Subcutaneous abdominal adipose tissue (tissue), 5 donors: ENCODE data around the gene CEP162.
"Not testable (repeated sequence)": the region's sequence is repeated elsewhere in the genome, so short reads cannot be mapped to it uniquely, and the experiment has no call there.

Source experiments
- H3K27ac ChIP-seq: one replicate; pipeline ENCODE4 v1.7.0; 2013; ENCODE audit warnings: low read depth, mild to moderate bottlenecking, inconsistent platforms, low read length, moderate library complexity
- H3K27me3 ChIP-seq, 5 donors: one replicate each; pipeline ENCODE4 v1.7.0; 2013; ENCODE audit warnings: low read length in 5 of 5, inconsistent platforms in 1 of 5; ENCODE audit not compliant: control insufficient read depth in 5 of 5, insufficient read depth in 4 of 5
- H3K36me3 ChIP-seq, 5 donors: one replicate each; pipeline ENCODE4 v1.7.0; 2013; ENCODE audit warnings: low read length in 5 of 5; ENCODE audit not compliant: control insufficient read depth in 5 of 5, insufficient read depth in 5 of 5
- H3K4me1 ChIP-seq, 5 donors: one replicate each; pipeline ENCODE4 v1.7.0; 2013; ENCODE audit warnings: low read length in 5 of 5, mild to moderate bottlenecking in 3 of 5, moderate library complexity in 1 of 5; ENCODE audit not compliant: control insufficient read depth in 5 of 5, insufficient read depth in 5 of 5
- H3K4me3 ChIP-seq, 5 donors: one replicate each; pipeline ENCODE4 v1.7.0; 2013; ENCODE audit warnings: low read length in 5 of 5, low read depth in 1 of 5
- H3K9ac ChIP-seq, 5 donors: one replicate each; pipeline ENCODE4 v1.7.0; 2013; ENCODE audit warnings: low read length in 5 of 5, mild to moderate bottlenecking in 4 of 5, moderate library complexity in 3 of 5
- H3K9me3 ChIP-seq, 5 donors: one replicate each; pipeline ENCODE4 v1.7.0; 2013; ENCODE audit warnings: low read length in 5 of 5; ENCODE audit not compliant: control insufficient read depth in 5 of 5
- donor health status: healthy.
- donor health status: healthy.
- donor health status: healthy.
- donor health status: healthy.
- donor health status: healthy.

CEP162 gene

GRCh38 chr6:84107495-84107894 lies 119.9 kb downstream of the CEP162 start:
- Histone ChIP-seq H3K27ac (no peak overlapping the region), H3K9ac (no peak overlapping the region), H3K4me1 (no peaks in the 10 kb centered on the region), H3K27me3 (no peaks in the 10 kb centered on the region), H3K4me3 (no peak overlapping the region), H3K9me3 (peaks cover 0 to 4% (median 0%) of the 10 kb centered on the region in 5 donors), H3K36me3 (no peaks in the 10 kb centered on the region)

- H3K27me3 ChIP-seq, H3K36me3 ChIP-seq, H3K9me3 ChIP-seq, H3K9ac ChIP-seq, H3K4me3 ChIP-seq, H3K4me1 ChIP-seq, H3K27ac ChIP-seq: not testable (repeated sequence)
Measured at GRCh38 chr6:84105215-84105924, 122.1 kb downstream of the CEP162 start.

- H3K4me3 ChIP-seq: no peak overlapping the region
- no peaks in the 10 kb centered on the region for H3K4me1 ChIP-seq
- H3K9ac ChIP-seq: no peak overlapping the region
- no peaks in the 10 kb centered on the region for H3K36me3 ChIP-seq
- H3K27ac ChIP-seq: no peak overlapping the region
- no peaks in the 10 kb centered on the region for H3K27me3 ChIP-seq
- H3K9me3 ChIP-seq: peaks cover 0 to 4% (median 0%) of the 10 kb centered on the region in 5 donors
Measured at GRCh38 chr6:84103029-84103428, 124.4 kb downstream of the CEP162 start.

GRCh38 chr6:84095156-84095555 lies 132.3 kb downstream of the CEP162 start:
- H3K4me1 ChIP-seq: no peaks in the 10 kb centered on the region
- H3K27me3 ChIP-seq: no peaks in the 10 kb centered on the region
- H3K9me3 ChIP-seq: peaks cover 0 to 3% (median 0%) of the 10 kb centered on the region in 5 donors
- H3K4me3 ChIP-seq: no peak overlapping the region
- H3K27ac ChIP-seq: no peak overlapping the region
- H3K36me3 ChIP-seq: no peaks in the 10 kb centered on the region
- H3K9ac ChIP-seq: no peak overlapping the region

GRCh38 chr6:84093441-84094435 lies 133.7 kb downstream of the CEP162 start:
- Histone ChIP-seq H3K9me3 (peaks cover 0 to 3% (median 0%) of the 10 kb centered on the region in 5 donors), H3K27me3 (no peaks in the 10 kb centered on the region), H3K4me1 (no peaks in the 10 kb centered on the region), H3K36me3 (no peaks in the 10 kb centered on the region), H3K9ac (no peak overlapping the region), H3K27ac (no peak overlapping the region), H3K4me3 (no peak overlapping the region)

GRCh38 chr6:84089552-84089951 lies 137.9 kb downstream of the CEP162 start:
- Histone ChIP-seq H3K9ac (no peak overlapping the region), H3K27ac (no peak overlapping the region), H3K4me1 (no peaks in the 10 kb centered on the region), H3K36me3 (no peaks in the 10 kb centered on the region), H3K9me3 (peaks cover 0 to 3% (median 0%) of the 10 kb centered on the region in 5 donors), H3K4me3 (no peak overlapping the region), H3K27me3 (no peaks in the 10 kb centered on the region)

GRCh38 chr6:84089081-84089480 lies 138.4 kb downstream of the CEP162 start:
- Histone ChIP-seq H3K27ac (no peak overlapping the region), H3K27me3 (no peaks in the 10 kb centered on the region), H3K4me3 (no peak overlapping the region), H3K4me1 (no peaks in the 10 kb centered on the region), H3K36me3 (no peaks in the 10 kb centered on the region), H3K9ac (no peak overlapping the region), H3K9me3 (peaks cover 0 to 3% (median 0%) of the 10 kb centered on the region in 5 donors)

- Histone ChIP-seq H3K36me3 (no peaks in the 10 kb centered on the region), H3K4me3 (no peak overlapping the region), H3K9ac (no peak overlapping the region), H3K27me3 (no peaks in the 10 kb centered on the region), H3K27ac (no peak overlapping the region), H3K4me1 (no peaks in the 10 kb centered on the region), H3K9me3 (no peaks in the 10 kb centered on the region)
Measured at GRCh38 chr6:84086545-84087429, 140.7 kb downstream of the CEP162 start.

GRCh38 chr6:84086056-84086455 lies 141.4 kb downstream of the CEP162 start:
- Histone ChIP-seq H3K27ac (no peak overlapping the region), H3K27me3 (no peaks in the 10 kb centered on the region), H3K36me3 (no peaks in the 10 kb centered on the region), H3K9ac (no peak overlapping the region), H3K4me3 (no peak overlapping the region), H3K4me1 (no peaks in the 10 kb centered on the region), H3K9me3 (no peaks in the 10 kb centered on the region)
